Ammon's horn (tissue), 1 donor: Measurements from ENCODE around the gene FRMPD2.
"Not testable (repeated sequence)": the region's sequence is repeated elsewhere in the genome, so short reads cannot be mapped to it uniquely, and the experiment has no call there.

Experiments
- DNase-seq: peaks from one replicate; pipeline ENCODE4 v3.0.0-alpha.2; 2016; ENCODE audit warnings: low spot score

Gene FRMPD2

GRCh38 chr10:48125631-48126030, 148.9 kb downstream of the FRMPD2 start:
- DNase-seq = not testable (repeated sequence)

- DNase-seq = not testable (repeated sequence)
Measured at GRCh38 chr10:48122618-48123017, 151.9 kb downstream of the FRMPD2 start.

- not testable (repeated sequence) for DNase-seq
Measured at GRCh38 chr10:48110277-48110676, 164.2 kb downstream of the FRMPD2 start.
